ENCODE data around the gene ITPA. TPM values are rescaled to one million over a fixed set of nuclear protein-coding genes. Genes with fewer than 3 reads are reported as not detected.

Gene ITPA
- total and polyA plus RNA-seq, 12 donors: 15.8 to 53.6 (median 22.9) TPM

- DNase-seq (no peak), ATAC-seq (peak in 6 of 8 donors; percentile 6 to 35 (median 21))
- H3K27me3 ChIP-seq: peaks cover 0 to 32% (median 0%) of the 10 kb centered on the region in 7 donors
- H3K27ac ChIP-seq: no peak overlapping the region
- peaks cover 0 to 42% (median 15%) of the 10 kb centered on the region in 9 donors for H3K36me3 ChIP-seq
- H3K4me1 ChIP-seq: peaks cover 0 to 29% (median 15%) of the 10 kb centered on the region in 9 donors
- intact Hi-C loops (cut with DNase I): no loop called here
- no peaks in the 10 kb centered on the region for H3K9me3 ChIP-seq
- WGBS, 2 donors: 31 to 39% methylated on average over 18 of the region's 18 CpGs
- H3K4me3 ChIP-seq: peak overlapping the region in 8 of 10 donors; percentile 4 to 42 (median 18)
- TF ChIP-seq CTCF (IDR thresholded peaks at IDR 0.05): no peak
These were observed 39.7 kb downstream of the ITPA start for GRCh38 chr20:3248993-3249347.

- Histone ChIP-seq H3K27me3 (peaks cover 0 to 30% (median 0%) of the 10 kb centered on the region in 7 donors), H3K9me3 (no peaks in the 10 kb centered on the region), H3K36me3 (peaks cover 0 to 53% (median 23%) of the 10 kb centered on the region in 9 donors), H3K4me1 (peaks cover 0 to 29% (median 15%) of the 10 kb centered on the region in 9 donors), H3K4me3 (no peak overlapping the region), H3K27ac (no peak overlapping the region)
- peak in 2 of 9 donors; percentile 8 to 12 for TF ChIP-seq CTCF (IDR thresholded peaks at IDR 0.05)
- no peak for DNase-seq
- 70 to 71% methylated on average over 10 of the region's 10 CpGs for WGBS, 2 donors
- ATAC-seq: no peak
- intact Hi-C loops (cut with DNase I): no loop called here
These were observed 40.8 kb downstream of the ITPA start for GRCh38 chr20:3250091-3250504.

- 54 to 67% methylated on average over 8 of the region's 8 CpGs for WGBS, 2 donors
- no peak overlapping the region for H3K27ac ChIP-seq
- DNase-seq (no peak), ATAC-seq (peak in 5 of 8 donors; percentile 8 to 45 (median 20))
- intact Hi-C loops (cut with DNase I): no loop called here
- H3K36me3 ChIP-seq: peaks cover 0 to 70% (median 33%) of the 10 kb centered on the region in 9 donors
- peaks cover 0 to 29% (median 0%) of the 10 kb centered on the region in 7 donors for H3K27me3 ChIP-seq
- TF ChIP-seq CTCF (IDR thresholded peaks at IDR 0.05): no peak
- no peaks in the 10 kb centered on the region for H3K9me3 ChIP-seq
- H3K4me3 ChIP-seq: no peak overlapping the region
- H3K4me1 ChIP-seq: peaks cover 0 to 29% (median 15%) of the 10 kb centered on the region in 9 donors
These were observed 42.5 kb downstream of the ITPA start for GRCh38 chr20:3251806-3252205.

- ATAC-seq (no peak), DNase-seq (no peak)
- intact Hi-C loops (cut with DNase I): no loop called here
- H3K4me3 ChIP-seq: no peak overlapping the region
- 97% methylated on average over 5 of the region's 5 CpGs for whole genome bisulfite sequencing, 2 donors
- no peaks in the 10 kb centered on the region for H3K9me3 ChIP-seq
- H3K27ac ChIP-seq: no peak overlapping the region
- H3K36me3 ChIP-seq: peaks cover 0 to 100% (median 59%) of the 10 kb centered on the region in 9 donors
- no peaks in the 10 kb centered on the region for H3K4me1 ChIP-seq
- no peak for TF ChIP-seq CTCF (IDR thresholded peaks at IDR 0.05)
- H3K27me3 ChIP-seq: no peaks in the 10 kb centered on the region
These were observed 46.4 kb downstream of the ITPA start for GRCh38 chr20:3255728-3256127.

Measured in heart right ventricle (tissue), 16 donors.